Fibroblast of upper back skin (primary cell): ENCODE measurements around the gene SERTAD2.

Experiments
- DNase-seq: peaks from one replicate; pipeline ENCODE4 v3.0.0-alpha.2; 2013

SERTAD2 gene

GRCh38 chr2:64653109-64654062 lies at the start of gene SERTAD2:
Gene SERTAD2 (minus strand): TSS chr2:64653913. CDS start chr2:64636871, 17,042 bp downstream.
- peak; percentile 87 for DNase-seq

GRCh38 chr2:64700133-64700809 lies 46.6 kb upstream of the SERTAD2 start:
- DNase-seq, result peak; percentile 25

- DNase-seq, result no peak
Measured at GRCh38 chr2:64699712-64700111, 46.0 kb upstream of the SERTAD2 start.

- DNase-seq, result peak; percentile 90
Measured at GRCh38 chr2:64698668-64699444, 45.1 kb upstream of the SERTAD2 start.

GRCh38 chr2:64698177-64698643 lies 44.5 kb upstream of the SERTAD2 start:
- DNase-seq, result no peak

GRCh38 chr2:64697297-64698176 lies 43.8 kb upstream of the SERTAD2 start:
- DNase-seq, result peak; percentile 56

GRCh38 chr2:64696636-64697035 lies 42.9 kb upstream of the SERTAD2 start:
- DNase-seq, result no peak

GRCh38 chr2:64695721-64696261 lies 42.1 kb upstream of the SERTAD2 start:
- DNase-seq, result peak; percentile 62

- DNase-seq, result peak; percentile 64
Measured at GRCh38 chr2:64692401-64692800, 38.7 kb upstream of the SERTAD2 start.

- DNase-seq, result no peak
Measured at GRCh38 chr2:64688909-64689308, 35.2 kb upstream of the SERTAD2 start.

GRCh38 chr2:64686283-64686956 lies 32.7 kb upstream of the SERTAD2 start:
- DNase-seq, result no peak

GRCh38 chr2:64685430-64685829 lies 31.7 kb upstream of the SERTAD2 start:
- DNase-seq, result no peak

- no peak for DNase-seq
Measured at GRCh38 chr2:64683771-64684510, 30.2 kb upstream of the SERTAD2 start.

- no peak for DNase-seq
Measured at GRCh38 chr2:64681479-64681967, 27.8 kb upstream of the SERTAD2 start.

GRCh38 chr2:64679673-64680425 lies 26.1 kb upstream of the SERTAD2 start:
- DNase-seq, result no peak

- DNase-seq, result no peak
Measured at GRCh38 chr2:64678771-64679590, 25.3 kb upstream of the SERTAD2 start.

- no peak for DNase-seq
Measured at GRCh38 chr2:64677530-64677929, 23.8 kb upstream of the SERTAD2 start.

GRCh38 chr2:64675860-64676259 lies 22.1 kb upstream of the SERTAD2 start:
- DNase-seq, result peak; percentile 29
